ENCODE measurements around the gene ZCCHC14.

Gene ZCCHC14

DNA sequence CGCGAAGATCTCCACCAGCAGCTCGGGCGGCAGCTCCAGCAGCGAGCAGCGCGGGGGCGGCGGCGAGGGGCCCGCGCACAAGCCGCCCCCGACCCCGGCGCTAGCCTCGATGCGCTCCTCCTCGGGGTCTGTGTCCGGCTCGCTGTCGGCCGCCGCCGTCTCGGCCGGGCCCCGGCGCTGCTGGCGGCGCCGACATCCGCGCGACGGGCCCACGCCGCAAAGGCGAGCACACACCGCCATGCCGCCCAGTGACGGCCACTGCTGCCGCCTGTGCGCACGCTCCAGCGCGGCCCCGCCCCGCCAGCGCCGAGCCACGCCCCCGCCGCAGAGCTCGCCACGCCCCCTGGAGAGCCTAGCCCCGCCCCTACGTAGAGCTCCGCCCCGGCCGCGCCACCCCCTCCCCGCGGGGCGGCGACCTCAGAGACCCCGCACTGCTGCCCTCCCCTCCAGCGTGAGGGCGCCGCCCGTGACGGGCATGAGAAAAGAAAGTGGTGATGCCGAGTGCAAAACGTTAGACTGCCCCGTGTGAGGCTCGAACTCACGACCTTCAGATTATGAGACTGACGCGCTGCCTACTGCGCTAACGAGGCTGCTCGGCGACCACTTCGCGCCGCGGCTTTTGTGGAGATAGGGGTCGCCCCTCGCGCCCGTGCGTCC lies 109.2 kb downstream of the ZCCHC14 start, which contains the start of gene FBXO31:
Gene FBXO31, minus strand, starts transcription at position 272 of the 657 bp plus-strand sequence. Its CDS starts 32 bp downstream, at position 240.
- peak; percentile 96 for DNase-seq (ENCODE audit: low read depth, low spot score)

- DNase-seq (ENCODE audit: low read depth, low spot score): peak; percentile 16
These were observed 110.6 kb downstream of the ZCCHC14 start for GRCh38 chr16:87382023-87382785.

DNA sequence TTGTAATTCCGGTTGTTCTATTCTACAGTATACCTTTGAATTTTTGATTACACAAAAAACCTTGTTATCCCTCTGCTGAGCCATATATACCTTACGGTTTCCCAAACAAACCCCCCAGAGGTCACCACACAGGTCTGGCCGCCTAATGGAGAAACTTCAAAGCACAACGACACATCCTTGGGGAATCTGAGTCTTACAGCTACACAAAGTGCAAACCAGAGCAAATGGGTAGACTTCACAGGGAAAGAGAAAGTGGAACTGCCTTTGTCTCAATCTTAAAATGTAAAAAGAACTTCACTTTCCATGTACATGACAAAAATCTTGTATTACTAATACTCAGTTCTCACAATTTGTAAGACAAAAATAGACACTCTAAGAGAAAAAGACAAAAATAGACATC lies 111.9 kb downstream of the ZCCHC14 start:
- no peak for DNase-seq (ENCODE audit: low read depth, low spot score)

DNA sequence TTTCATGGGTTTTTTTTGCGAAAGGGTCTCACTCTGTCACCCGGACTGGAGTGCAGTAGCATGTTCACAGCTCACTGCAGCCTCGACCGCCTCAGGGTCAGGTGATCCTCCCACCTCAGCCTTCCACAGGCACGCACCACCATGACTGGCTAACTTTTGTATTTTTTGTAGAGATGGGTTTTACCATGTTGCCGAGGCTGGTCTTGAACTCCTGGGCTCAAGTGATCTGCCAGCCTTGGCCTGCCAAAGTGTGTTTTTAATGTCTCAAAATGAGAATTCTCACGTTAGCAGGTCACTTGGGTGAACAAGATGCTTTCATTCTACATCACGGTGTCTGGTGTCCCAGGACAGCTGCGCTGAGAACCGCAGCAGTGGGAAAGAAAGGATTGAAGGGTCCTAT lies 112.4 kb downstream of the ZCCHC14 start:
- no peak for DNase-seq (ENCODE audit: low read depth, low spot score)

- DNase-seq (ENCODE audit: low read depth, low spot score): peak; percentile 33
These were observed 113.5 kb downstream of the ZCCHC14 start for GRCh38 chr16:87379312-87379752.

GRCh38 chr16:87376660-87377059 lies 116.2 kb downstream of the ZCCHC14 start:
- DNase-seq (ENCODE audit: low read depth, low spot score): no peak

- DNase-seq (ENCODE audit: low read depth, low spot score): no peak
These were observed 117.2 kb downstream of the ZCCHC14 start for GRCh38 chr16:87375426-87376135.

DNA sequence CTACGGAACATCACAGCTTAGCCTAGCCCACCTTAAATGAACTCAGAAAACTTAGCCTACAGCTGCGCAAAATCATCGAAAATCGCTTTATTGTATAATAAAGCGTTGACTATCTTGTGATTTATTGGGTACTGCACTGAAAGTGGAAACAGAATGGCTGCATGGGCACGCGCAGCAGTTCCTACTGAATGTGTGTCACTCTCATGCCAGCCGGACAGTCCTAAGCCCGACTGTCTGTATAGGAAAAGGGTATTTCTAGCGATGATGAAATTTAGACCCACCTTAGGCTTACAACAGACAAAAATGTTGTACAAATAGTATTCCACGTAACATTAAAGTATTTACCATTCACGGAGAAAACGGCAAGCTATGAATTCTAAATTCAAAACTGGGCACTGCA lies 118.5 kb downstream of the ZCCHC14 start:
- no peak for DNase-seq (ENCODE audit: low read depth, low spot score)

DNA sequence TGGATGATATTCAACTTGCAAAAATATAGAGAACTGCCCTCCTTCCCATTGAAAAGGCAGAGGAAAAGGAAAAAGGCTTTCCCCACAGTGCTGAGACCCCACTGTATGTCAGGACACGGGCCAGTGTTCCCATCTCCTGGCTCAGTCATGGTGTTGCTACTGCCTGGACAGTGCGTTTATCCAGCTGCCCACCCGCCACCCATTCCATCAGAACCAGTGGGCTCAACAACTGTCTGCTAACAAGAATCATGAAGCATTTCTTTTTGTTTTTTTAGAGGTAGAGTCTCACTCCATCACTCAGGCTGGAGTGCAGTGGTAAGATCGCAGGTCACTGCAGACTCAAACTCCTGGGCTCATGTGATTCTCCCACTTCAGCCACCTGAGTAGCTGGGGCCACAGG lies 120.5 kb downstream of the ZCCHC14 start:
- no peak for DNase-seq (ENCODE audit: low read depth, low spot score)

DNA sequence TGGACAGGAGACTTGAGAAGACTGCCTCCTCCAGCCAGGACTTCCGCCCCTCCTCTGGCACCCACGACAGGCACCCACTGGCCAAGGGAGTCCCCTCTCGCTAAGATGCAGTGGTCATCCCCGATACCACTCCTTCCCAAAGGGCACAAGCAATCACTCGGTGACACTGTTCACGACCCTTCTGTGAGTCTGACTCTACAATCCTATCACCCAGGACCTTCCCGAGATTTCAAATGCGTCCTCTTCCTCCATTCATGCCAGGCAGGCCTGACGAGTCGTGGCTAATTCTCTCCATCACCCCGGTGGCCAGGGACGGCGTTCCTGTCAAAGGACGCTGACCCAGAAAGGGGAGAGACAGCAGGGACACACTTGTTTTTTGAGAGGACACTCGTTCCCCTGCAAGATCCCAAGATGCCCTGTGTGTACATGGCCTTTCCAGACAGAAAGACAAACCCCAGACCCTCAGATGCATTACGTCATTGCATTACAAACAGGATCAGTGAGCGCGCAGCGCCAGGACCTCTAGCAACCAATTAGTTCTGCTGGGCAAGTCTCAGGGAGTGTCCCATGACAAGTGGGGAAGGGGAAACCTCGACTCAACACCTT lies 121.5 kb downstream of the ZCCHC14 start:
- peak; percentile 44 for DNase-seq (ENCODE audit: low read depth, low spot score)

DNA sequence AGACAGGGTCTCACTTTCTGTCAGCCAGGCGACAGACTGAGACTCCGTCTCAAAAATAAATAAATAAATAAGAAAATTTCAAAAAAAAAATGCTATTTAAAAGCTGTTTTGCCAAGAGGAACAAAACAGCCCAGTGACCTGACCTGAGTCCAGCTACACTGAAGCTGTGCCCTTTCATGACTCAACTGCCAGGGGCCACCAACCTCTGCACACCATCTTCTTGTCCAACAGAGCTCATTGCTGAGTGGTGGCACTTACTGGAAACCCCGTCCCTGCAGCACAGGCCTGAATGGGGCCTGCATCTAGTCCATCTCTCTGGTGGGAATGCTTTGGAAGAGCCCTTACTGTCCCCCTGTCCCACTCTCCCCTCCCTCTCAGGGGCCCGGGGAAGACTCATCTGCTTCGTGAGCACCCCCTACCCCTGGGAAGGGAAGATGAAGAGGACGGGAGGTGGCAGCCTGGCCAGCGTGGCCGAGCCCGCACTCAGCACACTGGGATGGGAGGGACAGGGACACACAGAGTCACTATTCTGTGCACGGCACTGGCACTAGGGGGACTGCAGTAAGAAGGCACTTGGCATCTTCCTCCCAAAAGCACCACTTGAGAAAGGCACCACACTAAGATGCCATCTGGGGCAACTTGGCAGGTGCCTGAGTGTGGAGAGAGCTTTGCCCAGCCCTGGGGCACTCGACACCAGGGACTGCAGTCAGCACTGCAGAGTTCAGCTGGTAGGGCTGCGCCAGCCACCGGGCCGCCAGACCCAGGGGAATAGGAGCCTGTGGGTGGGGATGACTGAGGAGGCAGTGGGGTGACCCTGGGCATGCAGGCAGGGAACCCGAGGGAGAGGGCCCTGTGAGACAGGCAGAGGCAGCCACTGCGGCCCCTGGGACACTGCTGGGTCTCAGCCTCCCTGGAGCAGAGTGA lies 122.8 kb downstream of the ZCCHC14 start:
- no peak for DNase-seq (ENCODE audit: low read depth, low spot score)

DNA sequence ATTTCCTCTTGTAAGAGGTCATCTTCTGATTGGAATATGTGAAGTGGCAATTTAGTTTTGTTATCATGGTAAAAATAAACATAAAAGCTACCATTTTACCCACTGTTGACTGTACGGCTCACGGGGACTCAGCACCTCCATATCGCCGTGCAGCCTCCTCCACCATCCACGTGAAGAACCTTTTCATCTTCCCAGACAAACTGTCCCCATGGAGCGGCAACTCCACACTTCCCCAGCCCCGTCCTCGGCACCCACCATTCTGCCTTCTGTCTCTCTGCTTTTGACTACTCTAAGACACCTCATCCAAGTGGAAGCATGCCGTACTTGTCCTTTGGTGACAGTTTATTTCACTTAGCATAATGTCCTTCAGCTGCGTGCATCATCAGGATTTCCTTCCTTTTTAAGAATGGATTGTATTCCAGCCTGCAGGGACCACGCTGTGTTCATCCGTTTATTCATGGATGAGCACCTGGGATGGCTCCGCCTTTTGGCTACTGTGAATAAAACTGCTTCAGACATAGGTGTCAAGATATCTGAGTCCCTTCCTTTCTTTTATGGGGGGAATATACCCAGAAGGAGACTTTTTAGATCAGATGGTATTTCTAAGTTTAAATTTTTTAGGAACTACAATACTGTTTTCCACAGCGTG lies 123.6 kb downstream of the ZCCHC14 start:
- no peak for DNase-seq (ENCODE audit: low read depth, low spot score)

DNA sequence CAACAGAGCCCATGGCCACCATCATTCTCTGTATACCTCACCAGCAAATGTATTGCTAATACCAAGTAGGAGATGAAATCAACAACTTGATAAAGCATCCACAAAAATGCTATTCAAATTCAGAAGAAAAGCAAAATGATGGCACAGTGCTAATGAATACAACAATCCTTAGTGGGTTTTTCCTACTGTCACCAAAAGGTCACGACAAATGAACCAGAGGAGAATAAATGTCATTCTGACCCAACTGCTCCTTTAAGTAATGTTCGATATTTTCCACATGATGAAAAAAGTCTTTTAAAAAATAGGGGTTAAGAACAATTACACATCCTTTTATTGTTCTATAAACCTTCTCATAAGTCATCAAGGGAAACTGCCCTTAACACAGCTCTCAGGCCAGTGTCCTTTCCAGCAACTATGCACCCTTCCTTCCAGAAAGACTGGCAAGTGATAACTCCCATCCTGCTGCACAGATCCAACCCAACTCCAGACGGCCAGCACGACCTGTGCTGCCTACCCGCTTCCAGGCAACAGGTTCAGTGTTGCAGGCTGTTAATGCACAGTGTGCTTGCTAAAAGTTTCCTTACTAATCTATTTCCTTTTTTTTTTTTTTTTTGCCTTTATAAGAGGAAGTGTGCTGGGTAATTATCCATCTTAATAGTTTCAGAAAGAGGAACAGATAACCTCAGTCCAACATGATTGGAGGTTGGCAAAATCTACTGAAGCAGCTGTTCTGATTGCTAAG lies 124.6 kb downstream of the ZCCHC14 start:
- DNase-seq (ENCODE audit: low read depth, low spot score): no peak

DNA sequence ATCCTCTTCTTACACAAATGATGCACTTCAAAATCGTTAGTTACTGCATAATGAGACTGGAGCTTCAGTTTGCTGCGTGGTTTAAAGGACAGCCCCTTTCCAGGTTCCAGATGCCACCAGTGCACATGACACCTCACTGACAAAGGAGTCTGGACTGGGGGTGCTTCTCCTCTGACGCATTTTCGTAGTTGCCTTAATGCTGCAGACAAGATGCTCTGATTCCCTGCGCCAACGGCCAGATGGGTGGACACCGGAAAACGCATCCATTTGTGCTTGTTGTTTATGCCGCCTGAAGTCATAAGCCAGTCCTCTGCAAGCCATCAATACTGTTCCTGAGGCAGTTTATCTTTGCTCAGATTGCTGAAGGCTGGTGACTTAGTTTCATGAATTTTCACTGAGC lies 125.3 kb downstream of the ZCCHC14 start:
- no peak for DNase-seq (ENCODE audit: low read depth, low spot score)

DNA sequence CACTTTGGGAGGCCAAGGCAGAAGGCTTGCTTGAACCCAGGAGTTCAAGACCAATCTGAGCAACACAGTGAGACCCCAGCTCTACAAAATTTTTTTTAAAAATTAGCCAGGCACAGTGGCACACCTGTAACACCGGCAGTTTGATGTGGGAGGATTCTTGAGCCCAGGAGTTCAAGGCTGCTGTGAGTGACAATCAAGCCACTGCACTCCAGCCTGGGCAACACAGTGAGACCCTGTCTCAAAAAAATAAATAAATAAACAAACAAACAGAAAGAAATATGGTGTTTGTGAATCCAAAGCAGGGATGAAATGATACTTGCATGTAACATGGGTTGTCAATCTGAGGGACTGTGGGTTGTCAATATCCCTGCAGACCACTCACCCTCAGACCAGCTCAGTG lies 125.9 kb downstream of the ZCCHC14 start:
- no peak for DNase-seq (ENCODE audit: low read depth, low spot score)

- no peak for DNase-seq (ENCODE audit: low read depth, low spot score)
These were observed 126.5 kb downstream of the ZCCHC14 start for GRCh38 chr16:87366288-87366687.

DNA sequence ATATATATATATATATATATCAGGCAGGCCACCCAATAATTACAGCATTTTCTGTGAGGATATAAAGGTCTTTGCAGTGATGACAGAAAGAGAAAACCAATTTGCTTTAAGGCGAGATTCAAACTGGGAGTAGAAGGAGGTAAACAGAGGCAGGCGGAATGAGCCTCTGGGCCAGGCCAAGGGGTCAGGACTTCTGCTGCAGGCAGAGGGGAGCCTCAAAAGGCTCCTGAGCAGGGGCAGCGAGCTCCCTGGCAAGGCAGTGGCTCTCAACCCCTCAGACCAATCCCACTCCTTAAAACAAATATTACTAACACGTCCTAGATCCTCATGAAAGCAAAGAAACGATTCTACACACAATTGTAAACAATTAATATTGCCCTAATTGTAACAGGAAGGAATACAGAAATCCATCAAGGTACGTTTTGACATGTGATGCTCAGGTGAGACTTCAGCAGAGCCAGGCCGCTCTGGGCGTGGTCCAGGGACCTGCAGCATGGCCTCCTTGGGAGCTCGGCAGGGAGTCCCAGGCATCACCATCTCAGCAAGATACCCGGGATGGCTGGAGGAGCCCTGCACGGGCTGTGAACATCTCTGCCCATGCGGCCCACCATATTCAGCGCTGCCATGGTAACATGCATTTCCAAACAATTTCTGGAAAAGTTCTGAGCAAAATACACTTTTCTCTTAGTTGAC lies 127.7 kb downstream of the ZCCHC14 start:
- DNase-seq (ENCODE audit: low read depth, low spot score): no peak

GRCh38 chr16:87363771-87364455 lies 128.9 kb downstream of the ZCCHC14 start:
- no peak for DNase-seq (ENCODE audit: low read depth, low spot score)

Data from ELF-1 (cell line).